ENCODE data around the gene AMN1.

The AMN1 gene

GRCh38 chr12:31756977-31757420, 28.2 kb upstream of the AMN1 start:
- Histone ChIP-seq H2AFZ (ENCODE audit: low read depth) (no peak overlapping the region), H3K4me3 (IDR thresholded peaks at IDR 0.05; ENCODE audit: insufficient read depth, low read depth, low read length) (no peak overlapping the region)

DNA sequence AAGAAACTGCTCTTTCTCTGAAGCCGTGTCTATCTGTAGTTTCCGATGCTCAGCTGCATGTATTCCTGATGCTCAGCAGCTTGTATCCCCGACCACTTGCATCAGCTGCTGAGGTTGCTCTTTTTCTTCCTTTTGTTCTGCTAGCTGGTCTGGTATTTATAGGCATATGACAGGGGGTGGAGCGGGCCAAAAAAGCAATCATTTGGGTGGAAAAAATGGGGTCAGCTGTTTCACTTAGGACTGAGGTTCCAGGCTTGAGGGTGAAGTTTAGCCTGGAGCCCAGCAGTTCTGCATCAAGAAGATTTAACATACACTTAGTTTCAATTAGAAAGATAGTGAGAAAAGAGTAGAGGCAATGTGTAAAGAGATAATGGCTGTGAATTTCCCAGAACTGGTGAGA, 23.6 kb upstream of the AMN1 start:
- H4K20me1 ChIP-seq (ENCODE audit: insufficient read depth) = no peaks in the 10 kb centered on the region
- peak overlapping the region; percentile 27; the same call in 1 of the 2 replicates for H2AFZ ChIP-seq (ENCODE audit: low read depth)
- H3K4me3 ChIP-seq (IDR thresholded peaks at IDR 0.05; ENCODE audit: insufficient read depth, low read depth, low read length) = no peak overlapping the region
- H3K4me1 ChIP-seq (ENCODE audit: low read depth, poor library complexity, severe bottlenecking) = peaks cover 79% of the 10 kb centered on the region
- peak overlapping the region; percentile 85 for H3K27ac ChIP-seq
- TF ChIP-seq, protein P1, sequence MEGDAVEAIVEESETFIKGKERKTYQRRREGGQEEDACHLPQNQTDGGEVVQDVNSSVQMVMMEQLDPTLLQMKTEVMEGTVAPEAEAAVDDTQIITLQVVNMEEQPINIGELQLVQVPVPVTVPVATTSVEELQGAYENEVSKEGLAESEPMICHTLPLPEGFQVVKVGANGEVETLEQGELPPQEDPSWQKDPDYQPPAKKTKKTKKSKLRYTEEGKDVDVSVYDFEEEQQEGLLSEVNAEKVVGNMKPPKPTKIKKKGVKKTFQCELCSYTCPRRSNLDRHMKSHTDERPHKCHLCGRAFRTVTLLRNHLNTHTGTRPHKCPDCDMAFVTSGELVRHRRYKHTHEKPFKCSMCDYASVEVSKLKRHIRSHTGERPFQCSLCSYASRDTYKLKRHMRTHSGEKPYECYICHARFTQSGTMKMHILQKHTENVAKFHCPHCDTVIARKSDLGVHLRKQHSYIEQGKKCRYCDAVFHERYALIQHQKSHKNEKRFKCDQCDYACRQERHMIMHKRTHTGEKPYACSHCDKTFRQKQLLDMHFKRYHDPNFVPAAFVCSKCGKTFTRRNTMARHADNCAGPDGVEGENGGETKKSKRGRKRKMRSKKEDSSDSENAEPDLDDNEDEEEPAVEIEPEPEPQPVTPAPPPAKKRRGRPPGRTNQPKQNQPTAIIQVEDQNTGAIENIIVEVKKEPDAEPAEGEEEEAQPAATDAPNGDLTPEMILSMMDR (conservative IDR thresholded peaks at IDR 0.05; ENCODE audit: low read depth, low read length) = no peak
- no peaks in the 10 kb centered on the region for H3K79me2 ChIP-seq (ENCODE audit: insufficient read depth, low read depth)
- H3K27me3 ChIP-seq (ENCODE audit: insufficient read depth, low read depth) = no peaks in the 10 kb centered on the region
- H3K4me2 ChIP-seq = peak overlapping the region; percentile 58
- no peaks in the 10 kb centered on the region for H3K36me3 ChIP-seq (ENCODE audit: insufficient read depth)
- H3K9ac ChIP-seq = peak overlapping the region; percentile 50

More at GRCh38 chr12:31756977-31757420, 28.2 kb upstream of the AMN1 start:
- Histone ChIP-seq H3K4me1 (ENCODE audit: low read depth, poor library complexity, severe bottlenecking) (peaks cover 67% of the 10 kb centered on the region), H3K27ac (peak overlapping the region; percentile 33; the same call in 1 of the 2 replicates), H3K27me3 (ENCODE audit: insufficient read depth, low read depth) (no peaks in the 10 kb centered on the region), H3K9ac (no peak overlapping the region), H4K20me1 (ENCODE audit: insufficient read depth) (no peaks in the 10 kb centered on the region), H3K36me3 (ENCODE audit: insufficient read depth) (no peaks in the 10 kb centered on the region), H3K79me2 (ENCODE audit: insufficient read depth, low read depth) (no peaks in the 10 kb centered on the region), H3K4me2 (peak overlapping the region; percentile 39; the same call in 1 of the 2 replicates)
- TF ChIP-seq, protein P1 (conservative IDR thresholded peaks at IDR 0.05; ENCODE audit: low read depth, low read length) = no peak

GRCh38 chr12:31751085-31751484, 22.3 kb upstream of the AMN1 start:
- Histone ChIP-seq H3K36me3 (ENCODE audit: insufficient read depth) (no peaks in the 10 kb centered on the region), H3K27ac (peak overlapping the region; percentile 85), H3K27me3 (ENCODE audit: insufficient read depth, low read depth) (no peaks in the 10 kb centered on the region), H3K9ac (no peak overlapping the region; the same call in 1 of the 2 replicates), H3K4me1 (ENCODE audit: low read depth, poor library complexity, severe bottlenecking) (peaks cover 76% of the 10 kb centered on the region), H3K4me2 (peak overlapping the region; percentile 58), H3K79me2 (ENCODE audit: insufficient read depth, low read depth) (no peaks in the 10 kb centered on the region), H3K4me3 (IDR thresholded peaks at IDR 0.05; ENCODE audit: insufficient read depth, low read depth, low read length) (no peak overlapping the region), H2AFZ (ENCODE audit: low read depth) (peak overlapping the region; percentile 12; the same call in 1 of the 2 replicates), H4K20me1 (ENCODE audit: insufficient read depth) (no peaks in the 10 kb centered on the region)
- TF ChIP-seq, protein P1 (conservative IDR thresholded peaks at IDR 0.05; ENCODE audit: low read depth, low read length) = no peak

DNA sequence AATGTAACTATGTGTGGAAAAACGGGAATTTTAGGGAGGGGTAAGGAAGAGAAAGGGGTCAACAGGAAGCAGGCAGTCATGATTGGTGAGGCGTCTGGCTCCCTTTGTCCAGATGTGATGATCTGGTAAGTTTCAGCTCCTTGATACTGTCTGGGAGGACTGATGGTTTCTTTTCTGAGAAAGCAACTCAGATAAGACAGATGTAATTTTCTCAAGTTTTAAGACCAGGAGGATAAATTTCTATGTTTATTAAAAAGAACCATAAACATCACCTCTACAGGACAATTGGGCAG, 21.9 kb upstream of the AMN1 start:
- Histone ChIP-seq H3K27ac (peak overlapping the region; percentile 85), H2AFZ (ENCODE audit: low read depth) (peak overlapping the region; percentile 12; the same call in 1 of the 2 replicates), H3K27me3 (ENCODE audit: insufficient read depth, low read depth) (no peaks in the 10 kb centered on the region), H3K4me2 (peak overlapping the region; percentile 58), H3K36me3 (ENCODE audit: insufficient read depth) (no peaks in the 10 kb centered on the region), H3K9ac (no peak overlapping the region; the same call in 1 of the 2 replicates), H3K4me1 (ENCODE audit: low read depth, poor library complexity, severe bottlenecking) (peaks cover 72% of the 10 kb centered on the region), H3K4me3 (IDR thresholded peaks at IDR 0.05; ENCODE audit: insufficient read depth, low read depth, low read length) (no peak overlapping the region), H3K79me2 (ENCODE audit: insufficient read depth, low read depth) (no peaks in the 10 kb centered on the region), H4K20me1 (ENCODE audit: insufficient read depth) (no peaks in the 10 kb centered on the region)
- TF ChIP-seq, protein P1 (conservative IDR thresholded peaks at IDR 0.05; ENCODE audit: low read depth, low read length) = no peak

Data from KMS-11 (cell line).